Right lobe of liver (tissue), 6 donors: ENCODE measurements around the gene SLC15A4. TPM values are rescaled to one million over a fixed set of nuclear protein-coding genes. Genes with fewer than 3 reads are reported as not detected.

Experiments
- ATAC-seq, 4 donors: fragments of 200-7000 bp; cut with Tn5 transposase; one replicate each; pipeline ENCODE4 v1.9.1; 2020; ENCODE audit warnings: mild to moderate bottlenecking in 4 of 4, moderate library complexity in 4 of 4
- DNase-seq, 3 donors: peaks; one replicate each; pipeline ENCODE4 v3.0.0-alpha.2; 2020
- H3K27ac ChIP-seq, 3 donors: fragments of 200-600 bp; one replicate each; pipeline ENCODE4 v1.8.0; 2022
- H3K27me3 ChIP-seq, 2 donors: fragments of 200-600 bp; one replicate each; pipeline ENCODE4 v1.8.0; 2022
- H3K36me3 ChIP-seq, 4 donors: fragments of 200-600 bp; sonication (generic) in 1 of 4; one replicate each; pipeline versions ENCODE4 v1.5.1 to v1.8.0; 2017 to 2022; ENCODE audit warnings: control low read depth in 1 of 4
- H3K4me1 ChIP-seq, 4 donors: fragments of 200-600 bp; sonication (generic) in 1 of 4; one replicate each; pipeline versions ENCODE4 v1.5.1 to v1.8.0; 2017 to 2022; ENCODE audit warnings: control low read depth in 1 of 4
- H3K4me3 ChIP-seq, 3 donors: fragments of 200-600 bp; one replicate each; pipeline ENCODE4 v1.8.0; 2022
- H3K9me3 ChIP-seq, 4 donors: fragments of 200-600 bp; sonication (generic) in 1 of 4; one replicate each; pipeline versions ENCODE4 v1.5.1 to v1.8.0; 2017 to 2022; ENCODE audit warnings: control low read depth in 1 of 4
- POLR2A ChIP-seq: fragments of 450-650 bp; IDR thresholded peaks from one replicate; pipeline ENCODE4 v1.6.1; 2017; ENCODE audit warnings: antibody characterized with exemption, mild to moderate bottlenecking
- WGBS: methylation state at CpG from one replicate; pipeline ENCODE4 v1.1.6; 2018; ENCODE audit warnings: low coverage, low lambda C conversion rate; ENCODE audit not compliant: insufficient coverage; ENCODE audit errors: missing lambda C conversion rate; 5-methylcytosine and 5-hydroxymethylcytosine counted together
- intact Hi-C, 2 donors: fragments of 100-400 bp; cut with DNase I; formaldehyde crosslinking; loops; one replicate each; pipeline versions ENCODE4 v1.11.2 to v1.14.1; 2022
- total RNA-seq, 6 experiments: library from RNA; depleted of rRNA in 2 of 6; stranded (reverse); fragments of >200 nt in 2 of 6; fragmentation: NEBNext Ultra II Directional in 3 of 6; extraction: Animal tissue kit (Norgen Biotek cat#: 25700) in 3 of 6; gene quantifications; one replicate each; pipeline versions ENCODE4 v1.1.0 to v1.2.4, GENCODE V29; 2016 to 2023
- TF ChIP-seq, protein P1 (sequence below), 4 donors: fragments of 200-600 bp in 3 of 4; fragments of 450-650 bp in 1 of 4; IDR thresholded peaks; one replicate each; pipeline versions ENCODE4 v1.5.1 to v1.8.0; 2016 to 2022; ENCODE audit warnings: antibody characterized with exemption in 4 of 4, mild to moderate bottlenecking in 2 of 4
- donor health status: DM: no; HTN: yes; CAD: no.
- donor health status: DM: no; HTN: no; CAD: no.
- donor health status: DM: no; HTN: no; CAD: no.
- donor health status: DM: no; HTN: yes; CAD: no.
- donor health status: DM: no; HTN: yes; CAD: no.

The SLC15A4 gene
- total RNA-seq, 6 experiments from 2014 or later: 10.7 to 49.2 (median 25.5) TPM

- no peak for TF ChIP-seq POLR2A
- TF ChIP-seq, protein P1, sequence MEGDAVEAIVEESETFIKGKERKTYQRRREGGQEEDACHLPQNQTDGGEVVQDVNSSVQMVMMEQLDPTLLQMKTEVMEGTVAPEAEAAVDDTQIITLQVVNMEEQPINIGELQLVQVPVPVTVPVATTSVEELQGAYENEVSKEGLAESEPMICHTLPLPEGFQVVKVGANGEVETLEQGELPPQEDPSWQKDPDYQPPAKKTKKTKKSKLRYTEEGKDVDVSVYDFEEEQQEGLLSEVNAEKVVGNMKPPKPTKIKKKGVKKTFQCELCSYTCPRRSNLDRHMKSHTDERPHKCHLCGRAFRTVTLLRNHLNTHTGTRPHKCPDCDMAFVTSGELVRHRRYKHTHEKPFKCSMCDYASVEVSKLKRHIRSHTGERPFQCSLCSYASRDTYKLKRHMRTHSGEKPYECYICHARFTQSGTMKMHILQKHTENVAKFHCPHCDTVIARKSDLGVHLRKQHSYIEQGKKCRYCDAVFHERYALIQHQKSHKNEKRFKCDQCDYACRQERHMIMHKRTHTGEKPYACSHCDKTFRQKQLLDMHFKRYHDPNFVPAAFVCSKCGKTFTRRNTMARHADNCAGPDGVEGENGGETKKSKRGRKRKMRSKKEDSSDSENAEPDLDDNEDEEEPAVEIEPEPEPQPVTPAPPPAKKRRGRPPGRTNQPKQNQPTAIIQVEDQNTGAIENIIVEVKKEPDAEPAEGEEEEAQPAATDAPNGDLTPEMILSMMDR (IDR thresholded peaks at IDR 0.05): no peak
- ATAC-seq (no peak), DNase-seq (no peak)
- no peak overlapping the region for H3K4me3 ChIP-seq
- 53% methylated on average over 8 of the region's 9 CpGs for WGBS
- intact Hi-C loops: no loop called here
- H3K4me1 ChIP-seq: peaks cover 0 to 28% (median 11%) of the 10 kb centered on the region in 4 donors
- H3K9me3 ChIP-seq: no peaks in the 10 kb centered on the region
- no peaks in the 10 kb centered on the region for H3K36me3 ChIP-seq
- peak overlapping the region in 1 of 3 donors; percentile 30 for H3K27ac ChIP-seq
- no peaks in the 10 kb centered on the region for H3K27me3 ChIP-seq
Measured at GRCh38 chr12:128857133-128857763, 33.5 kb upstream of the SLC15A4 start.

DNA sequence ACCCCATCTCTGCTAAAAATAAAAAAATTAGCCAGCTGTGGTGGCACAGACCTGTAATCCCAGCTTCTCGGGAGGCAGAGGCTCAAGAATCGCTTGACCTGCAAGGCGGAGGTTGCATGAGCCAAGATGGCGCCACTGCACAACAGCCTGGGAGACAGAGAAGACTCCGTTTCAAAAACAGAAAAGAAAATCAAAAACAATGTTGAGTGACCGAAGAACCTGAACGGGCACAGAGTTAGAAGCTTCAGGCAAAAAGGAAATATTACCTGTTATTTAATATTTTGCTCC, 33.0 kb upstream of the SLC15A4 start:
- H3K9me3 ChIP-seq: no peaks in the 10 kb centered on the region
- WGBS: 78% methylated on average over 4 of the region's 7 CpGs
- no peaks in the 10 kb centered on the region for H3K27me3 ChIP-seq
- intact Hi-C loops: no loop called here
- H3K27ac ChIP-seq: no peak overlapping the region
- H3K4me3 ChIP-seq: no peak overlapping the region
- ATAC-seq: no peak
- peaks cover 0 to 23% (median 8%) of the 10 kb centered on the region in 4 donors for H3K4me1 ChIP-seq
- DNase-seq: no peak
- TF ChIP-seq, protein P1 (IDR thresholded peaks at IDR 0.05): no peak
- TF ChIP-seq POLR2A: no peak
- no peaks in the 10 kb centered on the region for H3K36me3 ChIP-seq

DNA sequence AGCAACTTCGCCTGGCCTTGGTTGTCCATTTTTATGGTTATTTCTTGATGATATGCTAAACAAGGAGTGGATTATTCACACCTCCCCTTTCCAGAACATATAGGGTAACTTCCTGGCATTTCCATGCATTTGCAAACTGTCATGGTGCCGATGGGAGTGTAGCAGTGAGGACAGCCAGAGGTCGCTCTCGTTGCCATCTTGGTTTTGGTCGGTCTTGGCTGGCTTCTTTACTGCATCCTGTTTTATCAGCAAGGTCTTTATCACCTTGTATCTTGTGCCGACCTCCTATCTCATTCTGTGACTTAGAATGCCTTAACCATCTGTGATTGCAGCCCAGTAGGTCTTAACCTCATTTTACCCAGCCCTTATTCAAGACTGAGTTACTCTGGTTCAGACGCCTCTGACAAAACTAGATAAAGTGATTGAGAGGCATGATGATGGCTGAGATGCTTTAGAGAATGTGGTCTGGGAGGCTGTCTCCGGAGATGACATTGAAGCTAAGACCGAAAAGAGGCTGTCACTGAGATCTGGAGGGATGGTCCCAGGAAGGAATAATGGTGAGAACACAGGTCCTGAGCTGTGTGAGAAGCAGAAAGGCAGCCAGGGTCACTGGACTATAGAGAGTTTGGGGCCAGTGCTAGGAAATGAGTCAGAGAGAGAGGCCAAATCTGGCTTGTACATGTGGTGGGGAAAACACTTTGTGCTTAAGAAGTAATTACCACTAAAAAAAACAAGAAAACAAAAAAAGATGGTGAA, 32.5 kb upstream of the SLC15A4 start:
- H3K27me3 ChIP-seq: no peaks in the 10 kb centered on the region
- TF ChIP-seq POLR2A: no peak
- TF ChIP-seq, protein P1 (IDR thresholded peaks at IDR 0.05): no peak

DNA sequence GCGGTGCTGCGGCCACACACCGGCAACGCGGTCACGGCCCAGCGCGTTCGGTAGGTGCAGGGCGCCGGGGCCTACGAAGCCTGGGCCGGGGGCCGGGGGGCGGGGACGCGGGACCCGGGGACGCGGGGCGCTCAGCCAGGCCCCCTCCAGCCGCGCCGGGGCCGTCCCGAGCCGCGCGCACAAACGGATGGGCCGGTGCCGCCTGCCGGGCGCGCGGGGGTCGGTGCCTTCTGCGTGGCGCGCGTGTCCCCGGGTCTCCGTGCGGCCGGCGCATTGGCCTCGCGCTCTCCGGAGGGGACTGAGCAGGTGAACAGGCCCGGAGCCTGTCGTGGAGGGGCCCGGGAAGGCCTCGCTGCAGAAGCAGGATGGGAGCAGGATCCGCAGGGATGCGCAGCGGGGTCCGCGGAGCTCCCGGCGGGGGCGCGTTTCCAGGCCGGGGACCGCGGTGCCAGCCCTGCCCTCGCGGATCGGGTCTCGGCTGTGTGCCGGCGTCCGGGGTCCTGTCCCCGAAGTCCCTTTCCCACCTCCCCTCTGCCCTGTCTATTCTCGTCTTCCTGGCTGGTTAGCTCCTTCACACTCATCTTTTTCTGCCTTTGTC, 29.9 kb upstream of the SLC15A4 start:
- peaks cover 0 to 6% (median 0%) of the 10 kb centered on the region in 4 donors for H3K4me1 ChIP-seq
- peak; percentile 56 to 71 (median 64) for ATAC-seq
- H3K36me3 ChIP-seq: no peaks in the 10 kb centered on the region
- peak overlapping the region; percentile 89 to 95 (median 89) for H3K27ac ChIP-seq
- DNase-seq: peak in 1 of 3 donors; percentile 37
- H3K27me3 ChIP-seq: no peaks in the 10 kb centered on the region
- no peaks in the 10 kb centered on the region for H3K9me3 ChIP-seq
- no peak for TF ChIP-seq POLR2A
- TF ChIP-seq, protein P1 (IDR thresholded peaks at IDR 0.05): no peak
- intact Hi-C loops: no loop called here
- WGBS: 1% methylated on average over 32 of the region's 74 CpGs
- peak overlapping the region; percentile 54 to 67 (median 65) for H3K4me3 ChIP-seq

More for the DNA sequence above, 32.5 kb upstream of the SLC15A4 start:
- H3K4me1 ChIP-seq: peaks cover 0 to 22% (median 8%) of the 10 kb centered on the region in 4 donors
- DNase-seq (no peak), ATAC-seq (no peak)
- 83% methylated on average over 9 of the region's 9 CpGs for WGBS
- intact Hi-C loops: no loop called here
- H3K4me3 ChIP-seq: no peak overlapping the region
- H3K27ac ChIP-seq: no peak overlapping the region
- no peaks in the 10 kb centered on the region for H3K9me3 ChIP-seq
- H3K36me3 ChIP-seq: no peaks in the 10 kb centered on the region
